Measurements from ENCODE around the gene PITPNM3.

DNA sequence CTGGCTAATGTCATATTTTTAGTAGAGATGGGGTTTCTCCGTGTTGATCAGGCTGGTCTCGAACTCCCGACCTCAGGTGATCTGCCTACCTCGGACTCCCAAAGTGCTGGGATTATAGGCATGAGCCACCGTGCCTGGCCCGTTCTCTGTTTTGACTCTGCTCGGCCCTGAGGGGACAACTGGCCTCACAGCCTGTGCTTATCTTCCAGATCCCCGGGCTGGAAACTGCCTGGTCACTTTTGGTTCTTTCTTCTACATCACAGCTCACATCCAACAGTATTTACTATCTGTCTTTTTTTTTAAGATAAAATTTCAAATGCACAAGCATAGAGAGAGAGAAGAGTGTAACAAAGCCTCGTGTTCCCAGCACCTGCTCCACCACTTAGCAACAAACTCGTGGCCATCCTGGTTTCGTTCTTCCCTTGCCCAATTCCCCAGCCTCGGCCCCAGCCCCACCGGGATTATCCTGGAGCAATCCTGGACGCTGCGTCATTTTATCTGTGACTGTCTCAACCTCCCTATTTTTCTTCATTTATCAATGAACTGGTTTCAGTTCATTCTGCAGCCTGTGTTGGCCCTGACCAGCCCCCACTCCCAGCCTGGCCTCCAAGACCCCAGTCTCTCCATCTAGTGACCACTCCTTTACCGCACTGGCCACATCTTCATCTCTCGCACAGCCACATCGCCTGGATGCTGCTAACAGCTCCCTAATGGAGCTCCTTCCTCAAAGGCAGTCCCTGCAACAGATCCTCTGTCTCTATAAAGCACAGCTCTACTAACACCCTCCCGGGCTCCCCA, 91.0 kb downstream of the PITPNM3 start:
- TF ChIP-seq POLR2A (IDR thresholded peaks at IDR 0.05) (no peak), CTCF (IDR thresholded peaks at IDR 0.05) (no peak)

Measured in adrenal gland (tissue), 5 donors.